Measurements from ENCODE around the gene RBM8A. TPM values are rescaled to one million over a fixed set of nuclear protein-coding genes. Genes with fewer than 3 reads are reported as not detected.

Gene RBM8A
- total and polyA plus RNA-seq, 9 of the 15 experiments (the other 6 are each of a cell fraction or from before 2014, with no cell fraction given): 215 to 1,035 (median 291) TPM

- Histone ChIP-seq H2AFZ (ENCODE audit: low read depth, low read length) (peak overlapping the region; percentile 83), H3K9me1 (ENCODE audit: control insufficient read depth, insufficient read depth, low read length) (no peaks in the 10 kb centered on the region), H3K4me3 (no peak overlapping the region), H3K4me2 (ENCODE audit: insufficient read depth, low read length) (no peak overlapping the region), H3K36me3 (ENCODE audit: control insufficient read depth, insufficient read depth, low read length) (no peaks in the 10 kb centered on the region), H3K4me1 (replicated peaks in 1 of 2; ENCODE audit: control insufficient read depth in 2 of 2, insufficient read depth in 2 of 2, low read length in 2 of 2) (peaks cover 20 to 37% of the 10 kb centered on the region in 2 experiments), H3K27me3 (ENCODE audit: control insufficient read depth in 2 of 2, insufficient read depth in 2 of 2, low read length in 2 of 2) (no peaks in the 10 kb centered on the region), H3K9me3 (replicated peaks; ENCODE audit: control insufficient read depth, insufficient read depth, low read depth, low read length) (no peaks in the 10 kb centered on the region), H3K79me2 (ENCODE audit: control insufficient read depth, insufficient read depth, low read length) (no peaks in the 10 kb centered on the region), H3K9ac (ENCODE audit: insufficient read depth in 1 of 2, low read depth in 2 of 2, low read length in 2 of 2) (no peak overlapping the region), H4K20me1 (replicated peaks; ENCODE audit: control insufficient read depth, insufficient read depth, low read length) (no peaks in the 10 kb centered on the region), H3K27ac (ENCODE audit: extremely low read depth, low read depth, low read length) (no peak overlapping the region)
- in situ Hi-C loops (cut with MboI): no loop called here
- POLR2A ChIA-PET: interaction anchor here (0.5 to 2.4 kb wide), 5 partner anchors 8 to 160 kb away, joined by 3 to 6 read pairs (median 4); no protein-coding TSS in a partner anchor
- CTCF ChIA-PET (ENCODE audit: low intra/inter-chr PET ratio): no interaction called here
- DNase-seq (ENCODE audit: extremely low read depth in 1 of 4, low spot score in 3 of 4) (no peak), ATAC-seq (peak; percentile 23; the same call in 1 of the 3 replicates), FAIRE-seq (no peak)
- WGBS (ENCODE audit: insufficient coverage, low coverage, missing lambda C conversion rate): 35% methylated on average over 2 of the region's 2 CpGs
- intact Hi-C loops (cut with micrococcal nuclease): no loop called here
- no TSS peak for BruUV-seq (replicated peaks)
- no peak for TF ChIP-seq SOX6 (IDR thresholded peaks at IDR 0.05)
- TF ChIP-seq PHF21A (IDR thresholded peaks at IDR 0.05; ENCODE audit: borderline replicate concordance, low read depth): no peak
- TF ChIP-seq, protein P1, sequence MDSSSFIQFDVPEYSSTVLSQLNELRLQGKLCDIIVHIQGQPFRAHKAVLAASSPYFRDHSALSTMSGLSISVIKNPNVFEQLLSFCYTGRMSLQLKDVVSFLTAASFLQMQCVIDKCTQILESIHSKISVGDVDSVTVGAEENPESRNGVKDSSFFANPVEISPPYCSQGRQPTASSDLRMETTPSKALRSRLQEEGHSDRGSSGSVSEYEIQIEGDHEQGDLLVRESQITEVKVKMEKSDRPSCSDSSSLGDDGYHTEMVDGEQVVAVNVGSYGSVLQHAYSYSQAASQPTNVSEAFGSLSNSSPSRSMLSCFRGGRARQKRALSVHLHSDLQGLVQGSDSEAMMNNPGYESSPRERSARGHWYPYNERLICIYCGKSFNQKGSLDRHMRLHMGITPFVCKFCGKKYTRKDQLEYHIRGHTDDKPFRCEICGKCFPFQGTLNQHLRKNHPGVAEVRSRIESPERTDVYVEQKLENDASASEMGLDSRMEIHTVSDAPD (CRISPR knock-in tag; IDR thresholded peaks at IDR 0.05): no peak
- peak; percentile 41 for TF ChIP-seq CEBPB (tag; IDR thresholded peaks at IDR 0.05)
- no peak for TF ChIP-seq ZNF707 (CRISPR knock-in tag; conservative IDR thresholded peaks at IDR 0.05)
- TF ChIP-seq FOXP1 (CRISPR knock-in tag; IDR thresholded peaks at IDR 0.05): no peak
- no peak for TF ChIP-seq ZNF445 (CRISPR knock-in tag; IDR thresholded peaks at IDR 0.05; ENCODE audit: low read depth)
- TF ChIP-seq, protein P2, sequence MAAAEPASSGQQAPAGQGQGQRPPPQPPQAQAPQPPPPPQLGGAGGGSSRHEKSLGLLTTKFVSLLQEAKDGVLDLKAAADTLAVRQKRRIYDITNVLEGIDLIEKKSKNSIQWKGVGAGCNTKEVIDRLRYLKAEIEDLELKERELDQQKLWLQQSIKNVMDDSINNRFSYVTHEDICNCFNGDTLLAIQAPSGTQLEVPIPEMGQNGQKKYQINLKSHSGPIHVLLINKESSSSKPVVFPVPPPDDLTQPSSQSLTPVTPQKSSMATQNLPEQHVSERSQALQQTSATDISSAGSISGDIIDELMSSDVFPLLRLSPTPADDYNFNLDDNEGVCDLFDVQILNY (CRISPR knock-in tag; IDR thresholded peaks at IDR 0.05): no peak
- TF ChIP-seq ZNF639 (CRISPR knock-in tag; conservative IDR thresholded peaks at IDR 0.05 in 1 of 2, IDR thresholded peaks at IDR 0.05 in 1 of 2): no peak
- no peak for TF ChIP-seq THRAP3 (IDR thresholded peaks at IDR 0.05; ENCODE audit: borderline replicate concordance)
- no peak for TF ChIP-seq ZNF511 (CRISPR knock-in tag; IDR thresholded peaks at IDR 0.05)
- TF ChIP-seq PRDM10 (IDR thresholded peaks at IDR 0.05; ENCODE audit: partially characterized antibody): peak; percentile 45
- no peak for TF ChIP-seq RBFOX2 (IDR thresholded peaks at IDR 0.05; ENCODE audit: low read depth, low read length)
- TF ChIP-seq EHMT2 (IDR thresholded peaks at IDR 0.05): no peak
- no peak for TF ChIP-seq CHCHD3 (CRISPR knock-in tag; IDR thresholded peaks at IDR 0.05)
These were observed 48.6 kb downstream of the RBM8A start for GRCh38 chr1:145878724-145879123.

Data from K562 (cell line).